HG03045 (cell line): ENCODE measurements around the gene SLC15A4.
"Not testable (repeated sequence)": the region's sequence is repeated elsewhere in the genome, so short reads cannot be mapped to it uniquely, and the experiment has no call there.

Experiments
- ATAC-seq: cut with Tn5 transposase; IDR thresholded peaks from one replicate; pipeline ENCODE4 v1.9.1; 2021; ENCODE audit warnings: mild to moderate bottlenecking, moderate library complexity; ENCODE audit not compliant: unreplicated experiment

Gene SLC15A4

GRCh38 chr12:128846671-128847070 lies 22.9 kb upstream of the SLC15A4 start:
- not testable (repeated sequence) for ATAC-seq

DNA sequence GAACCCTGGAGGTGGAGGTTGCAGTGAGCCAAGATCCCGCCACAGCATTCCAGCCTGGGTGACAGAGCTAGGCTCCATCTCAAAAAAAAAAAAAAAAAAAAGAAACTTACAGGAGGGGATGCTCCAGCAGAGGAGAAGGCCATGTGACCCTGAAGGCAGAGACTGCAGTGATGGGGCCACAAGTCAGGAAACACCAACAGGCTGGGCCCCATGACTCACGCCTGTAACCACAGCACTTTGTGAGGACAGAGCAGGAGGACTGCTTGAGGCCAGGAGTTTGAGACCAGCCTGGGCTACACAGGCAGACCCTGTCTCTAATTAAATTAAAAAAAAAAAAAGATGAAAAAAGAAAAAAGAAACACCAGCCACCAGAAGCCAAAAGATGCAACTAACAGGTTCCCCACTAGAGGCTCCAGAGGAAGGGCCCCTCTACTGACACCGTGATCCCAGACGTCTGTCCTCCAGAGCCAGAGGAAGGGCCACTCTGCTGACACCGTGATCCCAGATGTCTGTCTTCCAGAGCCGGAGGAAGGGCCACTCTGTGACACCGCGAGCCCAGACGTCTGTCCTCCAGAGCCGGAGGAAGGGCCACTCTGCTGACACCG lies 20.4 kb upstream of the SLC15A4 start:
- no peak for ATAC-seq

DNA sequence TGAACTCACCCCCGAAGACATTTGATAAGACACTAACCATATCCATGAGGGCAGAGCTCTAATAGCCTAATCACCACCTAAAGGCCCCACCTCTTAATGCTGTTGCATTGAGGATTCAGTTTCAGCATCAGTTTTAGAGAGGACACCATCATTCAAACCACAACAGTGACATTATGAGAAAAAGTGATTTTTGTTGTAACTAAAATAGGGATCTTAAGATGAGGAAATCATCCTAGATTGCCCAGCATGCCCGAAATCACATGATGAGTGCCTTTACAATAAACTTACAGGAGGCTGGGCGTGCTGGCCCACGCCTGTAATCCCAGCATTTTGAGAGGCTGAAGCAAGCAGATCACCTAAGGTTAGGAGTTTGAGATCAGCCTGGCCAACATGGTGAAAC lies 19.8 kb upstream of the SLC15A4 start:
- no peak for ATAC-seq

- ATAC-seq = no peak
These were observed 18.8 kb upstream of the SLC15A4 start for GRCh38 chr12:128842579-128842978.

DNA sequence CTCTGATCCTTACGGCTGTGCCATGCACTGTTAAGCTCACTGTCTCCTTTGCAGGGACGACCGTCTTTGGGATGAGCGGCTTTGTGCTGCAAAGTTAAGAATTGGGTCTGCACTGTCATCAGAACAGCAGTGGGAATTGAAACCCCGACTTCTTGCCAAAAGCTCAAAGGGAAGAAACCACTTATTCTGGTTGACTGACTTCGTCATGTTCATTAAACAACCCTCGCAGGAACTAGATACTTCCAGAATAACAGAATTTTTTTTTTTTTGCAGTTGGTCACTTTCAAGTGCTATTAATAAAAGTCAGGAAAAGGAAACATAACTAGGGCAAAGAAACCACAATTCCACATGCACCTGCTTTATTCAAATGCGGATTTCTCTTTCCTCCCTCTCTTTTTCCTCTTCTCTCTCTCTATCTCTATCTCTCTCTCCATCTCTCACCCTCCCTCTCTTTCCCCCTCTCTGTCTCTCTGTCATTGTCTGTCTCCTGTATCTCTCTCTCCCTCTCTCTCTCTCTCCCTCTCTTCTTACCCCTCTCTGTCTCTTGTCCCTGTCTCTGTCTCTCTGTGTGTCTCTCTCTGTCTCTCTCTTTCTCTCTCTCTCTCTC lies 17.2 kb upstream of the SLC15A4 start:
- ATAC-seq = peak; percentile 70

DNA sequence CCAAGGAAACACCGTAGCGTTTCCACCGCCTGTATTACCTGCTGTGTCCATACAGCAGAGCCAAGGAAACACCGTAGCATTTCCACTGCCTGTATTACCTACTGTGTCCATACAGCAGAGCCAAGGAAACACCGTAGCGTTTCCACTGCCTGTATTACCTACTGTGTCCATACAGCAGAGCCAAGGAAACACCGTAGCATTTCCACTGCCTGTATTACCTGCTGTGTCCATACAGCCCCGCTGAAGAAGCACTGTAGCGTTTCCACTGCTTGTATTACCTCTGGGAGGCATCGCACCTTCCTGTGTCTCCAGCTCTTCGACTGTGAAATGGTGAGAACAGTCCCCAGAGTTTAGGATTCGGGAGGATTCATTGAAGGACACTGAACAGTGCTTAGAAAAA lies 16.1 kb upstream of the SLC15A4 start:
- not testable (repeated sequence) for ATAC-seq

DNA sequence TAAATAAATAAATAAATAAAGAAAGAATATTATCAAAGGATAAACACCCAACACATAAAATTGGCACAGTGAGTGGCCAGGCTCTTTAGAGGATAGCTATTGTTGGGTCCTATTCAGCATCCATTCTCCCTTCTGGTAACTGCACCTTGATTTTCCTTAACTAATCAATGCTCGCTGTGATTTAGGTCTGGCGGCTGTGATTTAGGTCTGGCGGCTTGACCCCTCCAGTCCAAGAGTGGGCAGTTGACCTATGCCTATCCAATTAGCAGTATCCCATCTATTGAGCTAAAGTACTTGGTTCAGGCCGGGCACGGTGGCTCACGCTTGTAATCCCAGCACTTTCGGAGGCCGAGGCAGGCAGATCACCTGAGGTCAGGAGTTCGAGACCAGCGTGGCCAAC lies 9.7 kb upstream of the SLC15A4 start:
- no peak for ATAC-seq

DNA sequence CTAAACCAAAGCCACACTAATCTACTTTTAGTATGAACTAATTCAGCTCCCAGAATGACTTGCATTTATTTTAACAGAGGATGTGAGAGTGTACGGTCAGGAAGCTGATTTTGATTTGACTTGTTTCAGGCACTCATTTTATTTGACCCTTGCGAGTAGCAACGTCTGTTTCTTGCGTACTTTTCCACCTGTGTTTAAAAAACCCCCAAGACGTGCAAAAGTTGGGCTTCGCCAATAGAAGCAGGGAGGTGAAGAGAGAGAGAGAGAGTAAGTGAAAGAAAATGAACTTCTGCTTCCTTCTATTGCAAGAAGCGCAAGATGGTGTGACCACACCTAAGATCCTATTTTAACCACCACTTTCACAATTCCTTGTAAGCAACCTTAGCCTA lies 6.7 kb upstream of the SLC15A4 start:
- ATAC-seq = peak; percentile 39

- peak; percentile 93 for ATAC-seq
These were observed 6.2 kb upstream of the SLC15A4 start for GRCh38 chr12:128829861-128830504.

DNA sequence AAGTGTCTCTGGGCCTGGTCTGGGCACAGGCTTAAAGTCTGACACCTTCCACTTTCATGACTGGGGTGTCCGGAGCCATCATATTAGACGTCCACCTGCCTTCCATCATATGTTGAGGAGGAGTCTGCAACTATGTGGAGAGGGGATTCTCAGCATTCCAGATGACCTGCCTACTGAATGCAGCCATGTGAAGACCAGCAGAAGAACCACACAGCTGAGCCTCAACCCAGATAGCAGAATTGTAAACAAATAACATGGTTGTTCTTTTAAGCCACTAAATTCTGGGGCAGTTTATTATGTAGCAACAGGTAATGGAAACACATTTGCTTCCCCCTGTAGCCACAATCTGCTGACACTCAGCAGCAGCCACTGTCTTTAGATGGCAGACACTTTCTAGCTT lies 4.0 kb upstream of the SLC15A4 start:
- no peak for ATAC-seq

DNA sequence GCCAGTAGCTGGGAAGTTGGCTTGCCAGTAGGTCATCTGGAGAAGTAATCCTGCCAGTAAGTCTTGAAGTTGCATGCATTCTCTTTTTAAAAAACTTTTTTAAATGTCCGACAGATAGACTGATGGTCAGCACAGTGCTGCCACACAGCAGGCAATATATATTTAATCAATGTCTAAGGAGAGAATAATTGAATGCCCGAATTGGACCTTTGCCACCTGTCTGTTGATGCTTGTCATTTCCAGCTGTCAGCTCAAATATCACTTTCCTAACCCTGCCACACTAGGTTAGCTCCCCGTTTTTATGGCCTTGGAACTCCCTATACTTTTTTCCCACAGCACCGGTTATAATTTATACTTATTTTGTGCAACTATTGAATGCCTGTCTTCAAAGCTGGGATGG lies 2.1 kb upstream of the SLC15A4 start:
- ATAC-seq = no peak

- ATAC-seq = peak; percentile 27
These were observed 392 bp downstream of the SLC15A4 start for GRCh38 chr12:128823216-128823915.

DNA sequence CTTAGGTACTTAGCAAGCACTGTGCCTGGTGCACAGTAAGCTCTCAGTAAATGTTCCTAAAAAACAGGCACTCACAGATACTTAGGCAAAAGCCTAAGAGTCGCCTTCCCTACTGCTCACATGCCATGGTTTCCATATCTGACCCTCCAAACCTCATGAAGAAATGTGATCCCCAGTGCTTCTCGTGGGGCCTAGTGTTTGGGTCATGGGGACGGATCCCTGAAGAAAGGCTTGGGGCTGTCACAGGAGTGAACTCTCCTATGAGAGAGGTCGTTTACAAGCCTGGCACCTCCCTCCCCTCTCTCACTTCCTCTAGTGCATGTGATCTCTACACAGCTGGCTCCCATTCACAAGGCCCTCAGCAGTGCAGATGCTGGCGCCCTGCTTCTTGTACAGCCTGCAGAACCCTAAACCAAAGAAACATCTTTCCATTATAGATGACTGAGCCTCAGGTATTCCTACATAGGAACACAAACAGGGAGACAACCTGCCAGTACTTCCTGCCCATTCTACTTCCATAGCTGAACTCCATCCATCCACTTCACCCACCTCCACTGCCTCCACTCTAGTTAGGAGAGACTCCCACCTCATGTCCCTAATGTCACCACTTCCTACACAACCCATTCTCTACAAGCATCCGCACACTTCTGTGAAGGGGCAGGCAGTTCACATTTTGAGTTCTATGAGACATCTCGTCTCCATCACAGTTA lies 2.9 kb downstream of the SLC15A4 start:
- peak; percentile 56 for ATAC-seq

GRCh38 chr12:128820253-128820652 lies 3.5 kb downstream of the SLC15A4 start:
- no peak for ATAC-seq

DNA sequence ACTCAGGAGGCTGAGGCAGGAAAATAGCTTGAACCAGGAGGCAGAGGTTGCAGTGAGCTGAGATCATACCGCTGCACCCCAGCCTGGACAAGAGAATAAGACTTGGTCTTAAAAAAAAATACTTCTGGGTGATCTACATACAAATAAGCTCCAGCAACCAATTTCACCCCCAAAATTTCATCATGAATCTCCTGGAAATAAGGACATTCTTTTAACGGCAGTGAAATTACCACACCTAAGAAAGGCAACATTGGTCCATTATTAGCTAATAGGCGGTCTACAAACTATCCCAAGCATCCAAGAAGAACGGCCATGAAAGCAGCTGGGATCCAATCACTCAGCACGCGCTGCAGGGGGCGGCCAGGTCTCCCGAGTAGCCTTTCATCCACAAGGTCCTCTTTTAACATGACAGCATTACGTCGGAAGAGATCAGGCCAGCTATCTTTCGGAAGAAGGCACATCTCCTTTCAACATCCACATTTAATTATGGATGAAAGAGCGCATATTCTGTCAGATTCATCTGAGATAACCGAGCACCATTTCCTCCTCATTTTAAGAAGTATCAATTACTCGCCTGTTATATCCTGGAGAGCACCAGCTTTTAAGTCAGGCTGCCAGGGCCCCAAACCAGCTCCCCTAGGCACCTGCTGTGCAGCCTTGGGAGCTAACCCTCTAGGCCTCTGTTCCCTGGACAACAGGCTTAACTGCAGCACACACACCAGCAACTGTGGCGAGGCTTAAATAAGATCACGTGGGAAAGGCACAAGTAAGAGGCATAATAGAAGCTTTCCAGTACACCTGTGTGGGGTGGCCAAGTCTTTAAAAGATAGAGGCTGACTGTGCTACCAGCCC lies 4.2 kb downstream of the SLC15A4 start:
- no peak for ATAC-seq

GRCh38 chr12:128818065-128819022 lies 5.4 kb downstream of the SLC15A4 start:
- peak; percentile 33 for ATAC-seq

DNA sequence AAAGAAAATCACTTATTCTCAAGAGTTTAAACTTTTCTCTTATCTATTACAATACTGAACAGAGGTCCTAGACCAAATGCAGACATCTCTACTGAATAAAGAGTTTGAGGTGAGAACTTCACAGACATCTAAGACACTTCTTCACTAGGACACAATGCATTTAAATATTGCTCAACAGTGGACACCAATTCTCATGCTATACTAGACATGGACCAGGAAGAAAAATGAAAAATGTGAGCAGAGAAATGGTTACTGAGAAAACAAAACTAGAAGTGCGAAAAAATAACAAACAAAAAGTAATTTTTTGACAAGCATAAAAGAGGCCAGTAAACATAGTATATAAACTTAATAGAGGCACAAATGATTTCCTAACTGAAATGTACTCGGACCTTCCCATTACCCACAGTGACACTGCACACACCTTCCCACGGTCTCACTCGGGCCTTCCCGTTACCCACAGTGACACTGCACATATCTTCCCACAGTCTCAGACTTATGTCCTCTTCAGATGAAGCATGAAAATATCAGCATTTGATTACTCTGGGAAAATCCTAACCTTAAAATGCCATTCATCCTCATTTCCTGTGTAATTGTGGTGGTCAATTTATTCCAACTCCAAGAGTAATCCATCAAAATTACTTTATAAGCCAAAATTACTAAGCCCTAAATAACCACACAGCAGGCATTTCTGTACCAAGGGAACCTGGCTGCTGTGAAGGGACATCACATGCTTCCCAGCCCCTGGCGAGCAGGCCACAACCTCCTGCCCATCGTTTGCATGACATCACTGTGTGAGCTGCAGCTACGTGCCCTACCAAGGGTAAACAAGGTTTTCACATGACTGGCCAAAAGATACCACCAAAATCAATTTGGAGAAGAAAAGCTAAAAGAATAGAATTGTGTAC lies 6.4 kb downstream of the SLC15A4 start:
- ATAC-seq = peak; percentile 45

GRCh38 chr12:128816643-128816920 lies 7.2 kb downstream of the SLC15A4 start:
- ATAC-seq = no peak
